NB4 (cell line): ENCODE measurements around the gene WDR1.

Source experiments
- CTCF ChIP-seq: IDR thresholded peaks from one replicate; pipeline ENCODE4 v1.5.1; 2012; ENCODE audit warnings: low read depth, low read length
- MAX ChIP-seq: IDR thresholded peaks from 2 replicates; pipeline ENCODE4 v1.6.1; 2011; ENCODE audit warnings: low read depth, low read length
- MYC ChIP-seq: IDR thresholded peaks from 2 replicates; pipeline ENCODE4 v1.6.1; 2011; ENCODE audit warnings: low read depth, low read length
- POLR2A ChIP-seq: IDR thresholded peaks from 2 replicates; pipeline ENCODE4 v1.6.1; 2011; ENCODE audit warnings: mild to moderate bottlenecking; ENCODE audit not compliant: insufficient read length; ENCODE audit errors: extremely low read depth

- TF ChIP-seq CTCF, result no peak
- TF ChIP-seq POLR2A, result no peak
- TF ChIP-seq MAX, result no peak
- TF ChIP-seq MYC, result no peak
These were observed 616 bp downstream of the WDR1 start for GRCh38 chr4:10115797-10116568.
